H1 (cell line): Measurements from ENCODE around the gene TRABD2B. TPM values are rescaled to one million over a fixed set of nuclear protein-coding genes. Genes with fewer than 3 reads are reported as not detected.

Experiments used
- CTCF ChIA-PET: fragments of 300-600 bp; sonication (Branson Sonifier 250); formaldehyde crosslinking; loops from one replicate; lab custom pipeline; 2021; ENCODE audit not compliant: partially characterized antibody; lab: Charles Lee
- POLR2A ChIA-PET: fragments of 300-600 bp; sonication (Branson Sonifier 250); formaldehyde crosslinking; loops from one replicate; lab custom pipeline; 2021; ENCODE audit warnings: inconsistent platforms; ENCODE audit not compliant: partially characterized antibody; lab: Charles Lee
- DNase-seq, 2 experiments: peaks; one replicate each; pipeline versions ENCODE4 v3.0.0 to v3.0.0-alpha.2; 2010 to 2022; ENCODE audit warnings: low spot score in 2 of 2, low read depth in 1 of 2, mixed read lengths in 1 of 2
- FAIRE-seq: peaks from 2 replicates; lab custom pipeline; 2011; peaks lifted over from hg19 to GRCh38; lab: Jason Lieb, UNC
- H2AFZ ChIP-seq: 2 replicates; pipeline ENCODE4 v1.8.1; 2012; ENCODE audit warnings: low read length, inconsistent platforms
- H2AK5ac ChIP-seq: 2 replicates; pipeline ENCODE4 v1.6.1; 2013; ENCODE audit warnings: low read depth, low read length
- H2BK120ac ChIP-seq: replicated peaks from 2 replicates; pipeline ENCODE3; 2013; ENCODE audit warnings: low read depth, low read length, inconsistent platforms
- H2BK12ac ChIP-seq: 2 replicates; pipeline ENCODE4 v1.6.1; 2013; ENCODE audit warnings: low read depth, low read length
- H2BK15ac ChIP-seq: 2 replicates; pipeline ENCODE4 v1.6.1; 2013; ENCODE audit warnings: low read length
- H2BK20ac ChIP-seq: 2 replicates; pipeline ENCODE4 v1.6.1; 2013; ENCODE audit warnings: low read length
- H2BK5ac ChIP-seq: 2 replicates; pipeline ENCODE4 v1.6.1; 2013; ENCODE audit warnings: low read depth, low read length
- H3K14ac ChIP-seq: 2 replicates; pipeline ENCODE4 v1.6.1; 2013; ENCODE audit warnings: inconsistent platforms; ENCODE audit not compliant: insufficient read length
- H3K18ac ChIP-seq: 2 replicates; pipeline ENCODE4 v1.6.1; 2013; ENCODE audit warnings: low read length; ENCODE audit errors: extremely low read depth
- H3K23ac ChIP-seq: 2 replicates; pipeline ENCODE4 v1.6.1; 2013; ENCODE audit warnings: inconsistent platforms; ENCODE audit not compliant: insufficient read length
- H3K23me2 ChIP-seq: 2 replicates; pipeline ENCODE4 v1.6.1; 2013; ENCODE audit warnings: low read depth, low read length
- H3K27ac ChIP-seq: 2 replicates; pipeline ENCODE4 v1.6.1; 2011; ENCODE audit warnings: low read depth, low read length, inconsistent platforms
- H3K27me3 ChIP-seq, 4 experiments: replicated peaks in 1 of 4; 1 replicate in 1 of 4; 2 replicates in 3 of 4; pipeline versions ENCODE4 v1.6.1 to v1.8.1; 2011 to 2013; ENCODE audit warnings: low read length in 3 of 4, mild to moderate bottlenecking in 3 of 4, inconsistent platforms in 2 of 4, mixed read lengths in 2 of 4, moderate library complexity in 1 of 4; ENCODE audit not compliant: control insufficient read depth in 3 of 4, insufficient read depth in 3 of 4; ENCODE audit errors: extremely low read depth in 1 of 4
- H3K36me3 ChIP-seq, 4 experiments: 2 replicates each; pipeline versions ENCODE4 v1.6.1 to v1.8.1; 2011 to 2013; ENCODE audit warnings: mild to moderate bottlenecking in 4 of 4, low read length in 3 of 4, moderate library complexity in 2 of 4, control low read depth in 1 of 4, inconsistent platforms in 1 of 4; ENCODE audit not compliant: insufficient read depth in 4 of 4, control insufficient read depth in 2 of 4
- H3K4ac ChIP-seq: replicated peaks from 2 replicates; pipeline ENCODE3; 2013; ENCODE audit warnings: low read length, low read depth, mixed read lengths, inconsistent platforms; ENCODE audit not compliant: insufficient read length
- H3K4me1 ChIP-seq, 4 experiments: replicated peaks in 1 of 4; 1 replicate in 1 of 4; 2 replicates in 3 of 4; pipeline versions ENCODE4 v1.6.1 to v1.8.1; 2011 to 2013; ENCODE audit warnings: low read length in 3 of 4, inconsistent platforms in 2 of 4, mixed read lengths in 1 of 4; ENCODE audit not compliant: insufficient read depth in 4 of 4, control insufficient read depth in 3 of 4
- H3K4me2 ChIP-seq, 2 experiments: 2 replicates each; pipeline versions ENCODE4 v1.6.1 to v1.8.1; 2011 to 2013; ENCODE audit warnings: low read depth in 2 of 2, low read length in 2 of 2, control low read depth in 1 of 2, inconsistent platforms in 1 of 2, mild to moderate bottlenecking in 1 of 2; ENCODE audit not compliant: insufficient read depth in 1 of 2
- H3K4me3 ChIP-seq, 4 experiments: fragments of 200-600, 300-600 bp in 1 of 4; sonication (generic), shearing (Covaris generic), sonication (Bioruptor Twin) in 1 of 4; 2 replicates each; pipeline versions ENCODE4 v1.5.1 to v1.8.1; 2011 to 2016; ENCODE audit warnings: low read length in 4 of 4, low read depth in 3 of 4, control low read depth in 2 of 4, inconsistent platforms in 2 of 4, mild to moderate bottlenecking in 2 of 4, mixed read lengths in 1 of 4, moderate library complexity in 1 of 4; ENCODE audit not compliant: insufficient read depth in 2 of 4; ENCODE audit errors: extremely low read depth in 1 of 4
- H3K56ac ChIP-seq: replicated peaks from 2 replicates; pipeline ENCODE3; 2013; ENCODE audit warnings: low read depth, mild to moderate bottlenecking, mixed read lengths, low read length, inconsistent platforms; ENCODE audit not compliant: insufficient read length
- H3K79me1 ChIP-seq: 2 replicates; pipeline ENCODE4 v1.6.1; 2013; ENCODE audit warnings: low read depth, low read length, control low read depth
- H3K79me2 ChIP-seq, 2 experiments: 2 replicates each; pipeline versions ENCODE4 v1.6.1 to v1.8.1; 2012 to 2013; ENCODE audit warnings: low read length in 2 of 2, mild to moderate bottlenecking in 2 of 2, inconsistent platforms in 1 of 2; ENCODE audit not compliant: insufficient read depth in 2 of 2, control insufficient read depth in 1 of 2
- H3K9ac ChIP-seq, 4 experiments: replicated peaks in 1 of 4; 1 replicate in 1 of 4; 2 replicates in 3 of 4; pipeline versions ENCODE4 v1.6.1 to v1.8.1; 2011 to 2013; ENCODE audit warnings: low read depth in 3 of 4, low read length in 3 of 4, control low read depth in 2 of 4, mild to moderate bottlenecking in 2 of 4, moderate library complexity in 2 of 4, inconsistent platforms in 1 of 4; ENCODE audit errors: extremely low read depth in 1 of 4
- H3K9me3 ChIP-seq, 2 experiments: 2 replicates each; pipeline versions ENCODE4 v1.6.1 to v1.8.1; 2012 to 2013; ENCODE audit warnings: mild to moderate bottlenecking in 2 of 2, moderate library complexity in 2 of 2, control low read depth in 1 of 2, inconsistent platforms in 1 of 2, low read depth in 1 of 2, low read length in 1 of 2, mixed read lengths in 1 of 2; ENCODE audit not compliant: insufficient read depth in 2 of 2
- H4K20me1 ChIP-seq, 2 experiments: replicated peaks in 1 of 2; 2 replicates each; pipeline versions ENCODE3 to v1.8.1; 2011 to 2013; ENCODE audit warnings: inconsistent platforms in 2 of 2, low read length in 2 of 2, mild to moderate bottlenecking in 1 of 2; ENCODE audit not compliant: insufficient read depth in 2 of 2, control insufficient read depth in 1 of 2
- H4K5ac ChIP-seq: 2 replicates; pipeline ENCODE4 v1.6.1; 2013; ENCODE audit warnings: low read length, low read depth, mixed read lengths, inconsistent platforms; ENCODE audit not compliant: insufficient read length
- H4K8ac ChIP-seq: 2 replicates; pipeline ENCODE4 v1.8.0; 2013; ENCODE audit warnings: mild to moderate bottlenecking, moderate library complexity, low read length, inconsistent platforms; ENCODE audit not compliant: insufficient read depth; ENCODE audit errors: extremely low read depth
- H4K91ac ChIP-seq: replicated peaks from 2 replicates; pipeline ENCODE3; 2013; ENCODE audit warnings: low read length, mixed read lengths, inconsistent platforms; ENCODE audit not compliant: insufficient read length
- ASH2L ChIP-seq: fragments of 200-600, 300-600 bp; sonication (generic); IDR thresholded peaks from one replicate; pipeline ENCODE4 v1.7.1; 2017; ENCODE audit warnings: low read length
- BRCA1 ChIP-seq: IDR thresholded peaks from 2 replicates; pipeline ENCODE4 v1.6.1; 2012; ENCODE audit warnings: low read depth, low read length, improper control_type of control experiment
- CTBP2 ChIP-seq: IDR thresholded peaks from 2 replicates; pipeline ENCODE4 v1.7.0; 2011; ENCODE audit warnings: borderline replicate concordance, mild to moderate bottlenecking, moderate library complexity, mixed read lengths, low read length; ENCODE audit not compliant: insufficient read depth, insufficient read length
- GABPA ChIP-seq: IDR thresholded peaks from 2 replicates; pipeline ENCODE4 v1.6.1; 2011; ENCODE audit warnings: mild to moderate bottlenecking, low read length, moderate library complexity, borderline replicate concordance; ENCODE audit not compliant: insufficient read depth
- KDM4A ChIP-seq: IDR thresholded peaks from one replicate; pipeline ENCODE4 v1.7.1; 2012; ENCODE audit warnings: low read depth, mild to moderate bottlenecking, moderate library complexity, low read length, inconsistent platforms; ENCODE audit not compliant: severe bottlenecking
- NANOG ChIP-seq: IDR thresholded peaks from 2 replicates; pipeline ENCODE4 v1.6.1; 2011; ENCODE audit warnings: low read length, low read depth, mild to moderate bottlenecking, inconsistent platforms; ENCODE audit not compliant: insufficient read depth, poor library complexity, severe bottlenecking
- PHF8 ChIP-seq: fragments of 200-600 bp; sonication (generic); conservative IDR thresholded peaks from 2 replicates; pipeline ENCODE4 v1.7.1; 2012; ENCODE audit warnings: low read depth, mild to moderate bottlenecking, inconsistent platforms, low read length, moderate library complexity
- POLR2AphosphoS5 ChIP-seq: IDR thresholded peaks from 2 replicates; pipeline ENCODE4 v1.6.1; 2011; ENCODE audit warnings: low read depth, low read length
- RAD21 ChIP-seq, 2 experiments: IDR thresholded peaks in 1 of 2; conservative IDR thresholded peaks in 1 of 2; 2 replicates each; pipeline ENCODE4 v1.6.1; 2011; ENCODE audit warnings: low read depth in 2 of 2, low read length in 2 of 2, improper control_type of control experiment in 1 of 2, inconsistent platforms in 1 of 2, mild to moderate bottlenecking in 1 of 2, moderate library complexity in 1 of 2
- SIRT6 ChIP-seq: IDR thresholded peaks from one replicate; pipeline ENCODE4 v1.7.1; 2012; ENCODE audit warnings: low read length, inconsistent platforms
- SRF ChIP-seq: IDR thresholded peaks from 2 replicates; pipeline ENCODE4 v1.6.1; 2011; ENCODE audit warnings: mild to moderate bottlenecking, low read depth, low read length, moderate library complexity
- YY1 ChIP-seq: IDR thresholded peaks from 2 replicates; pipeline ENCODE4 v1.6.1; 2011; ENCODE audit warnings: low read depth, mild to moderate bottlenecking, low read length
- WGBS, 2 experiments: shearing (Covaris generic) in 1 of 2; methylation state at CpG; one replicate each; pipeline versions ENCODE4 v1.1.6 to v1.1.7; 2013 to 2015; ENCODE audit warnings: low lambda C conversion rate in 2 of 2, mixed read lengths in 2 of 2, inconsistent platforms in 1 of 2, low coverage in 1 of 2, missing lambda C conversion rate in 1 of 2; ENCODE audit not compliant: insufficient replicate concordance in 2 of 2, insufficient coverage in 1 of 2, insufficient read length in 1 of 2; ENCODE audit errors: extremely low coverage in 1 of 2, missing lambda C conversion rate in 1 of 2; 5-methylcytosine and 5-hydroxymethylcytosine counted together
- polyA plus RNA-seq, 7 experiments: library from polyadenylated mRNA; depleted of rRNA in 3 of 7; stranded (reverse) in 5 of 7; unstranded in 2 of 7; fragments of >200 nt in 5 of 7; fragments of 200-250 nt in 2 of 7; gene quantifications; 1 replicate in 5 of 7; 2 replicates in 1 of 7; 4 replicates in 1 of 7; pipeline versions ENCODE4 v1.2.1 to v1.2.3, GENCODE V29; 2011 to 2013; ENCODE audit warnings: missing spikeins in 2 of 7, mixed read lengths in 2 of 7
- total RNA-seq: library from RNA; stranded (reverse); fragmentation: NEBNext Ultra II Directional; extraction: Animal tissue kit (Norgen Biotek cat#: 25700); gene quantifications from 2 replicates; pipeline ENCODE4 v1.2.1, GENCODE V29; 2021
- TF ChIP-seq, protein P1 (sequence below): IDR thresholded peaks from 2 replicates; pipeline ENCODE4 v1.6.1; 2012; ENCODE audit warnings: inconsistent platforms

TRABD2B gene
- total and polyA plus RNA-seq, 2 of the 8 experiments (the other 6 are each of a cell fraction or from before 2014, with no cell fraction given), result 0.95 to 3.4 TPM

DNA sequence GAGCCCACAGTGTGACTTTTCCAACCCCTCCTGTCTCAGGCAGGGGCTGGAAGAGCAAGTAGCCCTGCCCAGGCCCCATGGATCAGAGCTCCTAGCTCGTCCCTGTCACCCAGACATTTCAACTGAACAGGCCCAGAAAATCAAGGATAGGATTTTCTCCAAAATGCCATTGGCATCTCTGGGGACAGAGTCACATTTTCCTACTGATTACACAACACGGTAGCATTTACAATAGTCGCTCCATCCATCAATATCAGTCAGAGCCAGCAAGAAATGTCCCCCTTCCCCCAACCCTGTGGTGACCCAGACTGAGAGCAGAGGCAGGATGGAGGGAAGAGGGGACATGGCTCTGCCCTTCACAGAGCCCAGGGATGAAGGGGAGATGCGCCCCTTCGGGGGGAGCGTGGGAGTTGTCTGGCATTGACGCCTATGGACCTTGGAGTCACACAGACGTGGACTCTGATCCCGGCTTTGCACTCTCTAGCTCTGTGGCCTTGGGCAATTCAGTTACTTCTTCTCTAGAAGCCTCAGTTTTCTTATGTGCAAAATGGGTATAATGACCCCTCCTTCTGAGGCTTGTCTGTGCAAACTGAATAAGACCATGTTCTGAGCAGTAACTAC, 283.7 kb downstream of the TRABD2B start:
- Histone ChIP-seq H3K79me2 (no peaks in the 10 kb centered on the region), H2BK15ac (no peak overlapping the region), H4K20me1 (no peaks in the 10 kb centered on the region), H2BK5ac (no peak overlapping the region), H3K27ac (no peak overlapping the region), H3K27me3 (peaks cover 31 to 54% (median 53%) of the 10 kb centered on the region in 4 experiments), H3K36me3 (no peaks in the 10 kb centered on the region), H3K9ac (no peak overlapping the region), H2AFZ (no peak overlapping the region), H2AK5ac (no peak overlapping the region), H2BK12ac (no peak overlapping the region), H3K4me1 (peaks cover 2 to 16% (median 4%) of the 10 kb centered on the region in 4 experiments; a peak in 4 of 7 replicates), H3K79me1 (no peaks in the 10 kb centered on the region), H3K14ac (no peak overlapping the region), H3K4me3 (no peak overlapping the region), H3K4me2 (no peak overlapping the region), H2BK120ac (no peak overlapping the region), H4K91ac (no peak overlapping the region), H4K5ac (no peak overlapping the region), H2BK20ac (no peak overlapping the region), H3K23me2 (peaks cover 12% of the 10 kb centered on the region; the same call in 1 of the 2 replicates), H3K23ac (no peak overlapping the region), H4K8ac (no peak overlapping the region), H3K9me3 (no peaks in the 10 kb centered on the region), H3K56ac (no peak overlapping the region), H3K4ac (no peak overlapping the region), H3K18ac (no peak overlapping the region)
- CTCF ChIA-PET, result interaction anchor here (1.3 to 13.2 kb wide), 5 partner anchors 9 to 278 kb away, joined by 4 to 172 read pairs (median 77); partner anchors contain the start of gene FOXD2
- TF ChIP-seq KDM4A, result no peak
- no peak for TF ChIP-seq GABPA
- TF ChIP-seq, protein P1, sequence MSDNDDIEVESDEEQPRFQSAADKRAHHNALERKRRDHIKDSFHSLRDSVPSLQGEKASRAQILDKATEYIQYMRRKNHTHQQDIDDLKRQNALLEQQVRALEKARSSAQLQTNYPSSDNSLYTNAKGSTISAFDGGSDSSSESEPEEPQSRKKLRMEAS, result no peak
- TF ChIP-seq POLR2AphosphoS5, result no peak
- no peak for TF ChIP-seq PHF8
- TF ChIP-seq SRF, result no peak
- TF ChIP-seq ASH2L, result no peak
- no peak for TF ChIP-seq NANOG
- no peak for TF ChIP-seq YY1
- no peak for TF ChIP-seq RAD21 (IDR thresholded peaks at IDR 0.05 in 1 of 2, conservative IDR thresholded peaks at IDR 0.05 in 1 of 2; ENCODE audit: low read depth in 2 of 2, low read length in 2 of 2)
- TF ChIP-seq SIRT6, result no peak
- TF ChIP-seq CTBP2, result no peak
- TF ChIP-seq BRCA1, result no peak
- 80% methylated on average over 9 of the region's 9 CpGs; no CpG with 5 or more reads in 1 of the 2 experiments for WGBS, 2 experiments
- FAIRE-seq (no peak), DNase-seq (no peak)
- POLR2A ChIA-PET, result no interaction called here
